Measurements from ENCODE around the gene UBE3A. TPM values are rescaled to one million over a fixed set of nuclear protein-coding genes. Genes with fewer than 3 reads are reported as not detected.

UBE3A gene
- total RNA-seq, 1 experiment from 2014 or later = 102 TPM

DNA sequence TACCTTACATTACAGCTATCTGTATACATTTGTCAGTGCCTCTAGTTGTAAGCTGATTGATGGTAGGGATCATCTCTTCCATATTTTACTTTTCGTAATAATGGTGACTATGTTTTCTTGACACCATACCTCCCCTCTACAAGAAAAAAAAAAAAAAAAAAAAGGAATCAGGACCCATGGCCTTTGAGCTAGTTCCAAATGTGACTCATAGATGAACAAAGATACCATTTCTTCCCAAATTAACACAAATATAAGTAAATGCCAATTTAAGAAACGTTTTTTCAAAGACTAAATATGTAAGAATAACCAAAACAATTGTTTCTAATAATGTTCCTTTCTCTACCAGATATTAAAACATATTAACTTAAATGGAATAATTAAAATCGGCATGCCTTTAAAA is 23.1 kb downstream of the UBE3A start:
- Histone ChIP-seq H3K4me3 (ENCODE audit: low read depth in 2 of 2, low read length in 2 of 2) (no peak overlapping the region), H3K27me3 (ENCODE audit: control insufficient read depth, insufficient read depth, low read length) (no peaks in the 10 kb centered on the region), H3K27ac (ENCODE audit: low read length) (no peak overlapping the region), H3K4me1 (ENCODE audit: control insufficient read depth, insufficient read depth, low read length) (no peaks in the 10 kb centered on the region; the same call in none of the 2 replicates), H3K36me3 (ENCODE audit: control insufficient read depth, insufficient read depth, low read length) (no peaks in the 10 kb centered on the region), H3K9me3 (ENCODE audit: control insufficient read depth, insufficient read depth, low read depth, low read length) (peaks cover 69% of the 10 kb centered on the region; the same call in 1 of the 2 replicates)
- BruUV-seq (replicated peaks) = no TSS peak
- ChIA-PET CTCF (no interaction called here), POLR2A (interaction anchor here (0.6 kb wide), 1 partner anchor 18 kb away, joined by 6 read pairs; no protein-coding TSS in a partner anchor)
- in situ Hi-C loops (cut with HindIII; ENCODE audit: low pct_unique_long_range_greater_than_20kb, low sequenced_read_pairs) (no loop called here), intact Hi-C loops (cut with micrococcal nuclease; ENCODE audit: unreplicated experiment) (no loop called here)
- TF ChIP-seq, protein P1, sequence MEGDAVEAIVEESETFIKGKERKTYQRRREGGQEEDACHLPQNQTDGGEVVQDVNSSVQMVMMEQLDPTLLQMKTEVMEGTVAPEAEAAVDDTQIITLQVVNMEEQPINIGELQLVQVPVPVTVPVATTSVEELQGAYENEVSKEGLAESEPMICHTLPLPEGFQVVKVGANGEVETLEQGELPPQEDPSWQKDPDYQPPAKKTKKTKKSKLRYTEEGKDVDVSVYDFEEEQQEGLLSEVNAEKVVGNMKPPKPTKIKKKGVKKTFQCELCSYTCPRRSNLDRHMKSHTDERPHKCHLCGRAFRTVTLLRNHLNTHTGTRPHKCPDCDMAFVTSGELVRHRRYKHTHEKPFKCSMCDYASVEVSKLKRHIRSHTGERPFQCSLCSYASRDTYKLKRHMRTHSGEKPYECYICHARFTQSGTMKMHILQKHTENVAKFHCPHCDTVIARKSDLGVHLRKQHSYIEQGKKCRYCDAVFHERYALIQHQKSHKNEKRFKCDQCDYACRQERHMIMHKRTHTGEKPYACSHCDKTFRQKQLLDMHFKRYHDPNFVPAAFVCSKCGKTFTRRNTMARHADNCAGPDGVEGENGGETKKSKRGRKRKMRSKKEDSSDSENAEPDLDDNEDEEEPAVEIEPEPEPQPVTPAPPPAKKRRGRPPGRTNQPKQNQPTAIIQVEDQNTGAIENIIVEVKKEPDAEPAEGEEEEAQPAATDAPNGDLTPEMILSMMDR (IDR thresholded peaks at IDR 0.05) = no peak
- TF ChIP-seq TCF7L2 (IDR thresholded peaks at IDR 0.05; ENCODE audit: low read depth, low read length) = no peak
- TF ChIP-seq, protein P2, sequence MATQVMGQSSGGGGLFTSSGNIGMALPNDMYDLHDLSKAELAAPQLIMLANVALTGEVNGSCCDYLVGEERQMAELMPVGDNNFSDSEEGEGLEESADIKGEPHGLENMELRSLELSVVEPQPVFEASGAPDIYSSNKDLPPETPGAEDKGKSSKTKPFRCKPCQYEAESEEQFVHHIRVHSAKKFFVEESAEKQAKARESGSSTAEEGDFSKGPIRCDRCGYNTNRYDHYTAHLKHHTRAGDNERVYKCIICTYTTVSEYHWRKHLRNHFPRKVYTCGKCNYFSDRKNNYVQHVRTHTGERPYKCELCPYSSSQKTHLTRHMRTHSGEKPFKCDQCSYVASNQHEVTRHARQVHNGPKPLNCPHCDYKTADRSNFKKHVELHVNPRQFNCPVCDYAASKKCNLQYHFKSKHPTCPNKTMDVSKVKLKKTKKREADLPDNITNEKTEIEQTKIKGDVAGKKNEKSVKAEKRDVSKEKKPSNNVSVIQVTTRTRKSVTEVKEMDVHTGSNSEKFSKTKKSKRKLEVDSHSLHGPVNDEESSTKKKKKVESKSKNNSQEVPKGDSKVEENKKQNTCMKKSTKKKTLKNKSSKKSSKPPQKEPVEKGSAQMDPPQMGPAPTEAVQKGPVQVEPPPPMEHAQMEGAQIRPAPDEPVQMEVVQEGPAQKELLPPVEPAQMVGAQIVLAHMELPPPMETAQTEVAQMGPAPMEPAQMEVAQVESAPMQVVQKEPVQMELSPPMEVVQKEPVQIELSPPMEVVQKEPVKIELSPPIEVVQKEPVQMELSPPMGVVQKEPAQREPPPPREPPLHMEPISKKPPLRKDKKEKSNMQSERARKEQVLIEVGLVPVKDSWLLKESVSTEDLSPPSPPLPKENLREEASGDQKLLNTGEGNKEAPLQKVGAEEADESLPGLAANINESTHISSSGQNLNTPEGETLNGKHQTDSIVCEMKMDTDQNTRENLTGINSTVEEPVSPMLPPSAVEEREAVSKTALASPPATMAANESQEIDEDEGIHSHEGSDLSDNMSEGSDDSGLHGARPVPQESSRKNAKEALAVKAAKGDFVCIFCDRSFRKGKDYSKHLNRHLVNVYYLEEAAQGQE (IDR thresholded peaks at IDR 0.05; ENCODE audit: insufficient read depth in 1 of 2, low read depth in 2 of 2, low read length in 1 of 2) = no peak
- ATAC-seq (no peak), DNase-seq (ENCODE audit: low read depth, low spot score) (no peak)

DNA sequence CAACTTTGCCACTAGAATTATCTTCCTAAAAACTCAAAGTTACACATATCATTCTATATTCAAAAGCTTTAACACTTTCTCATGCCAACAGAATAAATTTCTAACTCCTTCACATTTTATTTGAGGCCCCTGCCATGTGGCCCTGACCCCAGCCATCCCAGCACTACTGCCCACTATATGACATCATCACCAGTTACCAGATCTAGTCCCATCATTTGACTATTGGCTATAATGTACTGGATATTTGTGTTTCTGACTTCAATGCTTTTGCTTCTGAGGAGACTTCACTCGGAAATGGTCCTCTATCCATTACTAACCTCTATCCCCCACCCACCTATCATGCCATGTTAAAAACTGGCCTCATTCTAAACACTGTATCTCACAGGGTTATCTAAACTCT is 23.6 kb downstream of the UBE3A start:
- H3K4me3 ChIP-seq (ENCODE audit: low read depth in 2 of 2, low read length in 2 of 2) = no peak overlapping the region
- no TSS peak for BruUV-seq (replicated peaks)
- no peak for ATAC-seq
- peaks cover 64% of the 10 kb centered on the region; the same call in 1 of the 2 replicates for H3K9me3 ChIP-seq (ENCODE audit: control insufficient read depth, insufficient read depth, low read depth, low read length)
- intact Hi-C loops (cut with micrococcal nuclease; ENCODE audit: unreplicated experiment) (no loop called here), in situ Hi-C loops (cut with HindIII; ENCODE audit: low pct_unique_long_range_greater_than_20kb, low sequenced_read_pairs) (no loop called here)
- H3K36me3 ChIP-seq (ENCODE audit: control insufficient read depth, insufficient read depth, low read length) = no peaks in the 10 kb centered on the region
- ChIA-PET POLR2A (no interaction called here), CTCF (no interaction called here)
- TF ChIP-seq SIN3A (IDR thresholded peaks at IDR 0.05; ENCODE audit: borderline replicate concordance, insufficient read depth, low read depth, low read length) (no peak), POLR2AphosphoS5 (IDR thresholded peaks at IDR 0.05; ENCODE audit: low read depth, low read length) (no peak), TCF7L2 (IDR thresholded peaks at IDR 0.05; ENCODE audit: low read depth, low read length) (no peak)
- TF ChIP-seq, protein P2 (IDR thresholded peaks at IDR 0.05; ENCODE audit: insufficient read depth in 1 of 2, low read depth in 2 of 2, low read length in 1 of 2) = no peak
- TF ChIP-seq, protein P1 (IDR thresholded peaks at IDR 0.05) = no peak
- no peak for DNase-seq (ENCODE audit: low read depth, low spot score)
- H3K27me3 ChIP-seq (ENCODE audit: control insufficient read depth, insufficient read depth, low read length) = no peaks in the 10 kb centered on the region
- H3K27ac ChIP-seq (ENCODE audit: low read length) = no peak overlapping the region
- no peaks in the 10 kb centered on the region; the same call in none of the 2 replicates for H3K4me1 ChIP-seq (ENCODE audit: control insufficient read depth, insufficient read depth, low read length)

All from Panc1 (cell line).